GM21381 (cell line): ENCODE data around the gene CHI3L1.

Source experiments
- ATAC-seq: cut with Tn5 transposase; IDR thresholded peaks from one replicate; pipeline ENCODE4 v1.9.1; 2021; ENCODE audit warnings: mild to moderate bottlenecking, moderate library complexity; ENCODE audit not compliant: unreplicated experiment

CHI3L1 gene

DNA sequence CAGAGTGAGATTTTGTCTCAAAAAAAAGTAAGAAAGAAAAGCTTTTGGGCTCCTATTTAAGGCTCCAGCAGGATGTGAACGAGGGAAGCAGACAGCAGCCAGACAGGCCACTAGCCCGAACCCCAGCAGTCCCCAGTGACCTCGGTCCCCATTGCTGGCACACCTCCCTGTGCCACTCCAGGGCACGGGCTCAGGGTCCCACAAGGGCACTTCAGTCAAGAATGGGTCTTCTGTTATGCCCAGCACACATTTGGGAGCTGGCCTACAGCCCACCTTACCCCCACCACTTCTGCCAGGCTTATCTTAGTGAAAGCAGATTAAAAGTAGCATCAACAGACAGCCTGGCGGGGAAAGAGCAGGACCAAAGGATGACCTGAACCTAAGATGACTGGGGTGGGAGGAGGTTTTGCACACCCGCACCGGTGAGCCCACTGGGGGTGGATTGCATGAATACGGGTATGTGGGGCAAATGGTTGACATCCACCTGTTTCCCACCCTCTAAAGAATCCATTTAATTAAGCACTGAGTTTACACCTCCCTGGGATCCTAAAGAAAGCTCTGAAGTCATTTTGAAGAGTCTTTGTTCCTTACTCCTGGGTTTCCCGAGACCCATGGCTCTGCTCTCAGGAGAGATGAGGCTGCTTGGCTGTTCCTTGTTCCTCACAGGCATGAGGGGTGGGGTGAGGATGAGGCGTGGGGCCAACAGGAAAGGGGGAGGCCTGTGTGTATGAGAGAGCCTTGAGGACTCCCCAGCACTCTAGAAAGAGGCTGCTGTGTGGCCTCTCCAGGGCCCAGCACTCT lies 4.7 kb downstream of the CHI3L1 start:
- ATAC-seq = no peak

- no peak for ATAC-seq
Measured at GRCh38 chr1:203180611-203181330, 5.7 kb downstream of the CHI3L1 start.

DNA sequence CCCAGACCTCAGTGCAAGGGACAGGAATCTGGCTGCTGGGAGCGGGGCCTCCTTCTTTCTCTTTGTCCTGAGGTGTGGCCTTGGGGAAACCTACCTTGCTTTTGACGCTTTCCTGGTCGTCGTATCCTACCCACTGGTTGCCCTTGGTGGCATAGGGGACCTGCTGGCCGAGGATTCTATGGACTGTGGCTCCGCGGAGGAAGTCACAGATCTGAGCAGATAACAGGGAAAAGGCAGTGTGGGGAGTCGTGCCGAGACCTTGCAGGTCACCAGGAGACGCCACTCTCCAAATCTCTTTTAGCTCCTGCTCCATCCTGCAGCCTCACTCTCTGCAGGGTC lies 6.9 kb downstream of the CHI3L1 start:
- ATAC-seq = no peak

GRCh38 chr1:203178821-203179666 lies 7.5 kb downstream of the CHI3L1 start:
- ATAC-seq = no peak

DNA sequence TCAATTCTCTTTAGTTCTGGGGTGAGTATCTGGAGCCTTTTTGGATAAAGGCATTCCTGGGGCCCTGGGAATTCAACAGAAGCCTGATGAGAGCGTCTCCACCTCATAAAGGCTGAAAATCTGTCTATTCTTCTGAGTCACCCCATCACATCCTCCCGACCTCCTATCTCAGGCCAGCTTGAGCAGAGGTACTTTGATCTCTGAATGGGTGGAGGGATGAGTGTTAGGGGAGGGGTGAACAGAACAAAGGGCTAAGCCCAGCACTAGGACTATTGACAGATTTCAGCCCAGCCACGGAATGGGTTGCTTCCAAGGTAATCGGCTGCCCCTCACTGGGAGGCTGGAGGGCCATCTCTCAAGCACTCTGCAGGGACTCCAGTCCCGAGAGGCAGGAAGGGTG lies 8.4 kb downstream of the CHI3L1 start:
- no peak for ATAC-seq

GRCh38 chr1:203177470-203178039 lies 8.9 kb downstream of the CHI3L1 start:
- ATAC-seq = no peak

DNA sequence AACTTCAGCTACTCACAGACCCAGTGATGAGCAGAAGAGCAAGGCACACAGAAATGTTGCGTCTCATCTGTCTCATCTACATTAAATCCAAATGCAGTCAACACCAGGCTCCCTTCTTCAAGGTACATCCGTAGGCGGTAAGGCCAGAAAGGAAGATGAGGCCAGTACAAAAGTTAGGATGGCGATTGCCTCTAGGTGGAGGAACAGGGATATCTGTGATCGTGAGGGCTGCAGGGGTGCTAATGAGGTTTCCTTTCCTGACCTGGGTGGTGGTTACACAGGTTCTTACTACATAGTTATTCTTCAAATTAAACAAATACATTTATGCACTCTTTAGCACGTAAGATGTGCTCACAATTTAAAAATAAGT lies 9.5 kb downstream of the CHI3L1 start:
- ATAC-seq = no peak

- no peak for ATAC-seq
Measured at GRCh38 chr1:203176273-203177035, 10.1 kb downstream of the CHI3L1 start.

DNA sequence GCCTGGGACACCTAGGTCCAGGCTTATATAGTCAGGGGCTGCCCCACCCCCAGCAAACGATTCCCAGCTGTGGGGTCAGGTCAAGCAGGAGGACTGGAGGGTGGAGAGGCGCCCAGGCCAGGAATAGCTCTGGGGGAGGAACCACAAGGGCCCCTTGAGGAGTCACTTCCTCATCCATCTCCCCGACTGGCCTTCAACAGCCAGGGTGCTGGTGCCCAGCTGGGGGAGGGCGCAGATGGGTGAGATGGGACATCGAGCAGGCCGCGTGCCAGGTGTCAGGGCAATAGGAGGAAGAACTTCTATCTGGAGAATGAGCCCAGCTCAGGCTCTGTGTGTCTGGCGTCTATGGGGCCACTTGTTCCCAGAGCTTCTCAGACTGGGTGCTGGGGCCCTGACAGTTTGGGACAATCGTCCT lies 10.7 kb downstream of the CHI3L1 start:
- ATAC-seq = no peak

- ATAC-seq = no peak
Measured at GRCh38 chr1:203175237-203175826, 11.2 kb downstream of the CHI3L1 start, which contains the start of gene MYBPH. Gene MYBPH, minus strand, starts transcription at chr1:203175826. Its CDS starts 71 bp downstream, at chr1:203175755.

- no peak for ATAC-seq
Measured at GRCh38 chr1:203174324-203174985, 12.0 kb downstream of the CHI3L1 start.

DNA sequence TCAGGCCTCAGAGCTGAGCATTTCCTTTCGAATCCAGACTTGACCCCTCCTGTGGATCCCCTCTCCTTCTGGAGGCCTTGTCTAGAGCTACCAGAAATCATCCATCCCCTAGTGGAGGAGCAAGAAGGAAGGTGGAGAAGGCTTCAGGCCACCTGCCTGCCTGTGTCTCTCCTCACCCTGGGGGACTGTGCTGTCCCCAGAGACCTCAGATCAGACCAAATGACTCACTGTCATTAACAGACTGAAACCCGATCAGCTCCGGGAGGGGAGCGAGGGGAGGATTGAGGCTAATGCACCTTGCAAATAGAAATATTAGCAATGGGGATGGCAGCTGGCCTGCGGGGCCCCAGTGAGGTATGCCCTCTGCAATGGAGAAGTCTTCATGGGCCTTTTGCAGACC lies 12.9 kb downstream of the CHI3L1 start:
- peak; percentile 81 for ATAC-seq

DNA sequence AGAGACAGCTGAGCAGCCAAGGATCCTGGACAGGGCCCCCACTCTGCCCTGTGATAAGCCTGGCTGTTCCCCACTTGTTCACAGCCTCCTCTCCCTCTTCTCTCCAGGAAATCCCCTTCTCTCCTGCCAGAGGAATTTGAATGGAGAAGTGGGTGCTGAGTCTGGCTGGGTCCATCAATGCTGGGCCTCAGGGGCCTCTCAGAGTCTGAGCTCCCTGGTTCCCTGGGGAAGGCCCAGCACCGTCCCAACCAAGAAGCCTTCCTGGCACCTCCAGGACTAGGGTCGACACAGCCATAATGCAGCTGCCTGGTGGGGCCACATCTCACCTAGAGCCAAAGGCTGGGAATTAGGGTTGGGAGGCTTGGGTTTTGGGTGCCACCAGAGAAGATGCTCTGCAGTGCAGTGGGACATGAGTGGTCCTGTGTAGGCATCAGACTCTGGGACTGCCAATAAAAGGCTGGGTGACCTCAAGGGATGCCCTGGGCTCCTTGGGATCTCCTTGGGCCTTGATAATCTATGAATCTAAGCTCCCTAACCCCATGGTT lies 13.4 kb downstream of the CHI3L1 start:
- no peak for ATAC-seq

DNA sequence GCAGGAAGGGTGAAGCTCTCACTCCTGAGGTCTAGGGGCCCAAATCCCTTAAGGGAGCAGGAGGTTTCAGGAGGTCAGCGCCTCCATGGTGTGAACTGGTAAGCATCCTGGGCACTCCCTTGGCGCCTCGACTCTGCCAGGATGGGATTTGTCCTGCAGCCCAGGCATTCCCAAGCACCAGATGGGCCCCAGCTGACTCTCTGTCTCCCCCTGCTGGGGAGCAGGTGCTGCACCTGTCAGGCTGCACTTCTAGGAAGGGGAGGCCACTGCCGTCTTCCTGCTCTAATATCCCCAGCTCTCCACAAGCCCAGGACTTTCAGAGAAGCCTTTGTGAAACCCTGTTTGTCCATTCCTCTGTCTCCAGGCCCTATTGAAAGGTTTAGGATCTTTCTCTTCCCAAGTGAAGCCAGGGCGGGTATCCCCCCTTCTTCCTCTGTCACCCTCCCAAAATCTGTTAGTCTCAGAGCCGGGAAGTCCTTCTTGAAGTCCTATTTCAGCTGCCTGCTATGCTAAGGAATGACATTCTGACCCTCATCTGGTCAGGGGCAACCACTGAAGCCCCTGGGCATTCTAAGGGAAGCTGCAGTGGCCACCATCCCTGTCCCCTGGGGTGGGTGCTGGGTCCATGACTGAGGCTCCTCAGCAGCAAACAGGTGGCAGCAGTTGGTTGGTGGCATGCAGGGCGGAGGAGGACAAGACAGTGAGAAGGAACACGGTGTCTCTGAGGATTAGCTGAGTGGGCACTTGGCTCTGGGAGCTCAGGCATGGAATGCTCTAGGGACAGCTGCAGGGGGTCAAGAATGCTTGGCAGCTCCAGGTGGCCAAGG lies 14.1 kb downstream of the CHI3L1 start:
- ATAC-seq = no peak

GRCh38 chr1:203171341-203172183 lies 14.9 kb downstream of the CHI3L1 start:
- no peak for ATAC-seq

GRCh38 chr1:203170625-203171330 lies 15.7 kb downstream of the CHI3L1 start:
- no peak for ATAC-seq
